HCT116 (cell line): ENCODE results near the gene ELL3. TPM values are rescaled to one million over a fixed set of nuclear protein-coding genes. Genes with fewer than 3 reads are reported as not detected.

Experiments
- ATAC-seq: fragments of 200-7000 bp; cut with Tn5 transposase; 2 replicates; pipeline ENCODE4 v1.9.1; 2020; ENCODE audit warnings: mild to moderate bottlenecking, moderate library complexity
- BruUV-seq: library from RNA; stranded (reverse); fragments of 400-500 nt; replicated peaks from 2 replicates; lab custom pipeline; 2021; lab: Mats Ljungman, UMichigan
- CTCF ChIA-PET: fragments of 300-600 bp; sonication (Branson Sonifier 250); formaldehyde crosslinking; loops from one replicate; lab custom pipeline; 2021; ENCODE audit warnings: antibody characterized with exemption; lab: Charles Lee
- POLR2A ChIA-PET: fragments of 300-600, 350-600 bp; sonication (Branson Sonifier 250); formaldehyde crosslinking; loops from one replicate; lab custom pipeline; 2021; ENCODE audit warnings: antibody characterized with exemption; lab: Charles Lee
- RAD21 ChIA-PET, 2 experiments: fragments of 300-600 bp; sonication (Branson Sonifier 250); formaldehyde crosslinking; loops; one replicate each; lab custom pipeline; 2023; ENCODE audit warnings: low total read pairs in 2 of 2; ENCODE audit not compliant: uncharacterized antibody in 2 of 2, unreplicated experiment in 2 of 2, low non-redundant PET in 1 of 2; lab: Charles Lee
- DNase-seq: peaks from one replicate; pipeline ENCODE4 v3.0.0-alpha.2; 2010; ENCODE audit warnings: low read depth, low spot score
- H2AFZ ChIP-seq: fragments of 200-600 bp; shearing (Covaris generic), sonication (generic); 2 replicates; pipeline ENCODE4 v1.6.1; 2017; ENCODE audit warnings: low read depth, mixed run types, mixed read lengths, antibody characterized with exemption, low read length; ENCODE audit not compliant: poor library complexity, severe bottlenecking
- H3K27ac ChIP-seq: 2 replicates; pipeline ENCODE4 v1.5.1; 2012; ENCODE audit warnings: low read depth, low read length
- H3K27me3 ChIP-seq: fragments of 200-600 bp; sonication (generic); 2 replicates; pipeline ENCODE4 v1.6.1; 2016; ENCODE audit warnings: mixed run types, low read length, mixed read lengths; ENCODE audit not compliant: insufficient read depth
- H3K36me3 ChIP-seq, 2 experiments: fragments of 200-500 bp in 1 of 2; fragments of 200-600 bp in 1 of 2; sonication (Bioruptor generic) in 1 of 2; sonication (generic) in 1 of 2; 2 replicates each; pipeline versions ENCODE4 v1.5.1 to v1.6.1; 2014 to 2016; ENCODE audit warnings: low read length in 2 of 2, inconsistent platforms in 1 of 2, mixed read lengths in 1 of 2, mixed run types in 1 of 2; ENCODE audit not compliant: insufficient read depth in 2 of 2, control insufficient read depth in 1 of 2
- H3K4me1 ChIP-seq, 2 experiments: fragments of 200-600 bp in 1 of 2; sonication (generic) in 1 of 2; 2 replicates each; pipeline versions ENCODE4 v1.5.1 to v1.6.1; 2012 to 2017; ENCODE audit warnings: low read length in 2 of 2, inconsistent platforms in 1 of 2, mild to moderate bottlenecking in 1 of 2, mixed read lengths in 1 of 2, mixed run types in 1 of 2, moderate library complexity in 1 of 2; ENCODE audit not compliant: insufficient read depth in 2 of 2, control insufficient read depth in 1 of 2
- H3K4me2 ChIP-seq: fragments of 200-600 bp; sonication (generic); 2 replicates; pipeline ENCODE4 v1.6.1; 2017; ENCODE audit warnings: mixed run types, low read length, mixed read lengths
- H3K4me3 ChIP-seq, 2 experiments: fragments of 200-600 bp in 1 of 2; sonication (generic) in 1 of 2; replicated peaks in 1 of 2; 2 replicates each; pipeline ENCODE4 v1.5.1; 2011 to 2016; ENCODE audit warnings: low read length in 2 of 2, control low read depth in 1 of 2, low read depth in 1 of 2, mild to moderate bottlenecking in 1 of 2, mixed read lengths in 1 of 2, mixed run types in 1 of 2
- H3K79me2 ChIP-seq: fragments of 200-600 bp; sonication (generic); 2 replicates; pipeline ENCODE4 v1.6.1; 2017; ENCODE audit warnings: mild to moderate bottlenecking, mixed run types, low read length, moderate library complexity, mixed read lengths; ENCODE audit not compliant: insufficient read depth
- H3K9ac ChIP-seq: fragments of 200-600 bp; sonication (generic); 2 replicates; pipeline ENCODE4 v1.6.1; 2016; ENCODE audit warnings: low read length, mixed read lengths
- H3K9me2 ChIP-seq: fragments of 200-600 bp; sonication (generic), shearing (Covaris generic); 2 replicates; pipeline ENCODE4 v1.6.1; 2017; ENCODE audit warnings: mixed run types, mild to moderate bottlenecking, moderate library complexity; ENCODE audit not compliant: insufficient read depth
- H3K9me3 ChIP-seq, 2 experiments: fragments of 200-500 bp in 1 of 2; fragments of 200-600 bp in 1 of 2; sonication (Bioruptor generic) in 1 of 2; sonication (generic) in 1 of 2; 2 replicates each; pipeline ENCODE4 v1.6.1; 2014 to 2017; ENCODE audit warnings: low read length in 2 of 2, mixed read lengths in 2 of 2, inconsistent platforms in 1 of 2, low read depth in 1 of 2, mild to moderate bottlenecking in 1 of 2, mixed run types in 1 of 2, moderate library complexity in 1 of 2; ENCODE audit not compliant: control insufficient read depth in 1 of 2, insufficient read depth in 1 of 2
- H4K20me1 ChIP-seq: fragments of 200-600 bp; sonication (generic), shearing (Covaris generic); 2 replicates; pipeline ENCODE4 v1.6.1; 2017; ENCODE audit warnings: mixed run types, mild to moderate bottlenecking, moderate library complexity; ENCODE audit not compliant: insufficient read depth
- CBX3 ChIP-seq: IDR thresholded peaks from 2 replicates; pipeline ENCODE4 v1.6.1; 2012; ENCODE audit warnings: low read depth
- CEBPB ChIP-seq: IDR thresholded peaks from 2 replicates; pipeline ENCODE4 v1.6.1; 2012; ENCODE audit warnings: low read depth
- EGR1 ChIP-seq: IDR thresholded peaks from 2 replicates; pipeline ENCODE4 v1.6.1; 2012; ENCODE audit warnings: low read depth
- FOSL1 ChIP-seq: IDR thresholded peaks from 2 replicates; pipeline ENCODE4 v1.6.1; 2012; ENCODE audit warnings: low read depth
- POLR2A ChIP-seq: IDR thresholded peaks from 2 replicates; pipeline ENCODE4 v1.7.0; 2011; ENCODE audit warnings: borderline replicate concordance; ENCODE audit not compliant: insufficient read depth, insufficient read length; ENCODE audit errors: extremely low read depth
- POLR2AphosphoS5 ChIP-seq: IDR thresholded peaks from 2 replicates; pipeline ENCODE4 v1.6.1; 2011; ENCODE audit warnings: mild to moderate bottlenecking, low read depth, low read length, moderate library complexity
- RAD21 ChIP-seq: IDR thresholded peaks from 2 replicates; pipeline ENCODE4 v1.6.1; 2012; ENCODE audit warnings: low read depth, mild to moderate bottlenecking
- SP1 ChIP-seq: IDR thresholded peaks from 2 replicates; pipeline ENCODE4 v1.6.1; 2012; ENCODE audit warnings: low read depth
- TCF7L2 ChIP-seq: IDR thresholded peaks from 2 replicates; pipeline ENCODE4 v1.7.0; 2011; ENCODE audit warnings: borderline replicate concordance, inconsistent platforms; ENCODE audit not compliant: insufficient read depth, insufficient read length; ENCODE audit errors: extremely low read depth
- YY1 ChIP-seq: IDR thresholded peaks from 2 replicates; pipeline ENCODE4 v1.6.1; 2011; ENCODE audit warnings: low read length, low read depth, moderate library complexity, mild to moderate bottlenecking; ENCODE audit not compliant: insufficient replicate concordance; ENCODE audit errors: extremely low read depth
- ZFX ChIP-seq: fragments of 450-650 bp; IDR thresholded peaks from 2 replicates; pipeline ENCODE4 v1.6.1; 2017
- intact Hi-C: fragments of 100-400 bp; cut with micrococcal nuclease; formaldehyde crosslinking; loops from 2 replicates; pipeline ENCODE4 v1.10.0; 2022
- total RNA-seq: library from RNA; stranded (reverse); gene quantifications from one replicate; pipeline ENCODE4 v1.2.1, GENCODE V29; 2021; ENCODE audit not compliant: unreplicated experiment
- TF ChIP-seq, protein P1 (sequence below): IDR thresholded peaks from 2 replicates; pipeline ENCODE4 v1.6.1; 2011; ENCODE audit warnings: mild to moderate bottlenecking, low read length, moderate library complexity; ENCODE audit not compliant: insufficient replicate concordance; ENCODE audit errors: extremely low read depth
- TF ChIP-seq, protein P2 (sequence below): IDR thresholded peaks from 2 replicates; pipeline ENCODE4 v1.6.1; 2012; ENCODE audit warnings: low read depth

Gene ELL3
- total RNA-seq, 1 experiment from 2014 or later: 16.2 TPM

GRCh38 chr15:43791993-43792760, 15.4 kb upstream of the ELL3 start, which contains the start of gene SERF2 (continued):
- TF ChIP-seq ZFX: peak; percentile 64; the same call in 1 of the 2 replicates
- peak; percentile 97 for TF ChIP-seq POLR2AphosphoS5
- TF ChIP-seq RAD21: no peak

- Histone ChIP-seq H2AFZ (no peak overlapping the region), H4K20me1 (no peaks in the 10 kb centered on the region), H3K27me3 (no peaks in the 10 kb centered on the region), H3K9ac (no peak overlapping the region), H3K4me3 (no peak overlapping the region), H3K9me2 (no peaks in the 10 kb centered on the region), H3K36me3 (peaks cover 11 to 15% of the 10 kb centered on the region in 2 experiments; a peak in 3 of 4 replicates), H3K27ac (no peak overlapping the region), H3K79me2 (peaks cover 23% of the 10 kb centered on the region), H3K4me2 (no peak overlapping the region)
- intact Hi-C loops: no loop called here
- no TSS peak for BruUV-seq
- no peak for DNase-seq
- ChIA-PET CTCF (interaction anchor here (1.3 kb wide), 1 partner anchor 12 kb away, joined by 5 read pairs; the partner anchor contains the start of gene ELL3), RAD21 (no interaction called here)
- ATAC-seq: no peak
- TF ChIP-seq, protein P1, sequence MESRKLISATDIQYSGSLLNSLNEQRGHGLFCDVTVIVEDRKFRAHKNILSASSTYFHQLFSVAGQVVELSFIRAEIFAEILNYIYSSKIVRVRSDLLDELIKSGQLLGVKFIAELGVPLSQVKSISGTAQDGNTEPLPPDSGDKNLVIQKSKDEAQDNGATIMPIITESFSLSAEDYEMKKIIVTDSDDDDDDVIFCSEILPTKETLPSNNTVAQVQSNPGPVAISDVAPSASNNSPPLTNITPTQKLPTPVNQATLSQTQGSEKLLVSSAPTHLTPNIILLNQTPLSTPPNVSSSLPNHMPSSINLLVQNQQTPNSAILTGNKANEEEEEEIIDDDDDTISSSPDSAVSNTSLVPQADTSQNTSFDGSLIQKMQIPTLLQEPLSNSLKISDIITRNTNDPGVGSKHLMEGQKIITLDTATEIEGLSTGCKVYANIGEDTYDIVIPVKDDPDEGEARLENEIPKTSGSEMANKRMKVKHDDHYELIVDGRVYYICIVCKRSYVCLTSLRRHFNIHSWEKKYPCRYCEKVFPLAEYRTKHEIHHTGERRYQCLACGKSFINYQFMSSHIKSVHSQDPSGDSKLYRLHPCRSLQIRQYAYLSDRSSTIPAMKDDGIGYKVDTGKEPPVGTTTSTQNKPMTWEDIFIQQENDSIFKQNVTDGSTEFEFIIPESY: no peak
- TF ChIP-seq TCF7L2: no peak
- no peak for TF ChIP-seq YY1
- no peak for TF ChIP-seq EGR1
- no peak for TF ChIP-seq CBX3
- no peak for TF ChIP-seq CEBPB
- TF ChIP-seq POLR2A: no peak
- TF ChIP-seq SP1: no peak
- TF ChIP-seq FOSL1: no peak
- TF ChIP-seq, protein P2, sequence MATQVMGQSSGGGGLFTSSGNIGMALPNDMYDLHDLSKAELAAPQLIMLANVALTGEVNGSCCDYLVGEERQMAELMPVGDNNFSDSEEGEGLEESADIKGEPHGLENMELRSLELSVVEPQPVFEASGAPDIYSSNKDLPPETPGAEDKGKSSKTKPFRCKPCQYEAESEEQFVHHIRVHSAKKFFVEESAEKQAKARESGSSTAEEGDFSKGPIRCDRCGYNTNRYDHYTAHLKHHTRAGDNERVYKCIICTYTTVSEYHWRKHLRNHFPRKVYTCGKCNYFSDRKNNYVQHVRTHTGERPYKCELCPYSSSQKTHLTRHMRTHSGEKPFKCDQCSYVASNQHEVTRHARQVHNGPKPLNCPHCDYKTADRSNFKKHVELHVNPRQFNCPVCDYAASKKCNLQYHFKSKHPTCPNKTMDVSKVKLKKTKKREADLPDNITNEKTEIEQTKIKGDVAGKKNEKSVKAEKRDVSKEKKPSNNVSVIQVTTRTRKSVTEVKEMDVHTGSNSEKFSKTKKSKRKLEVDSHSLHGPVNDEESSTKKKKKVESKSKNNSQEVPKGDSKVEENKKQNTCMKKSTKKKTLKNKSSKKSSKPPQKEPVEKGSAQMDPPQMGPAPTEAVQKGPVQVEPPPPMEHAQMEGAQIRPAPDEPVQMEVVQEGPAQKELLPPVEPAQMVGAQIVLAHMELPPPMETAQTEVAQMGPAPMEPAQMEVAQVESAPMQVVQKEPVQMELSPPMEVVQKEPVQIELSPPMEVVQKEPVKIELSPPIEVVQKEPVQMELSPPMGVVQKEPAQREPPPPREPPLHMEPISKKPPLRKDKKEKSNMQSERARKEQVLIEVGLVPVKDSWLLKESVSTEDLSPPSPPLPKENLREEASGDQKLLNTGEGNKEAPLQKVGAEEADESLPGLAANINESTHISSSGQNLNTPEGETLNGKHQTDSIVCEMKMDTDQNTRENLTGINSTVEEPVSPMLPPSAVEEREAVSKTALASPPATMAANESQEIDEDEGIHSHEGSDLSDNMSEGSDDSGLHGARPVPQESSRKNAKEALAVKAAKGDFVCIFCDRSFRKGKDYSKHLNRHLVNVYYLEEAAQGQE: no peak
- TF ChIP-seq, all 23 proteins: peak for 0
- POLR2A ChIA-PET: interaction anchor here (2.2 kb wide), 1 partner anchor 13 kb away, joined by 8 read pairs; the partner anchor contains the start of gene ELL3
- H3K4me1 ChIP-seq: peaks cover 13 to 17% of the 10 kb centered on the region in 2 experiments
- no peaks in the 10 kb centered on the region for H3K9me3 ChIP-seq
Measured at GRCh38 chr15:43789409-43789808, 12.6 kb upstream of the ELL3 start.
